DND-41 (cell line): ENCODE data around the gene MEIS3.
"Not testable (repeated sequence)": the region's sequence is repeated elsewhere in the genome, so short reads cannot be mapped to it uniquely, and the experiment has no call there.

Experiments used
- CTCF ChIP-seq: IDR thresholded peaks from 2 replicates; pipeline ENCODE4 v1.5.1; 2012; ENCODE audit warnings: borderline replicate concordance, low read length, moderate library complexity, mild to moderate bottlenecking; ENCODE audit not compliant: poor library complexity, severe bottlenecking; ENCODE audit errors: extremely low read depth
- EZH2 ChIP-seq: IDR thresholded peaks from 3 replicates; pipeline ENCODE4 v1.6.1; 2012; ENCODE audit warnings: borderline replicate concordance, low read depth, mild to moderate bottlenecking, moderate library complexity, low read length, inconsistent platforms; ENCODE audit not compliant: severe bottlenecking

GRCh38 chr19:47411696-47412095, 7.6 kb downstream of the MEIS3 start:
- TF ChIP-seq CTCF, EZH2: not testable (repeated sequence)
